Measurements from ENCODE around the gene TTLL13.
A peak's percentile ranks its signal among the peaks of the same experiment; 100 is the strongest.

The TTLL13 gene

GRCh38 chr15:90227816-90228772 is 21.3 kb upstream of the TTLL13 start:
- ATAC-seq: no peak
- peak overlapping the region in 1 of 2 donors; percentile 90 for H3K27ac Mint-ChIP-seq
- H3K9me3 Mint-ChIP-seq: no peaks in the 10 kb centered on the region
- no peak overlapping the region for H3K4me3 Mint-ChIP-seq
- no peak for DNase-seq
- H3K4me1 Mint-ChIP-seq: peaks cover 44% of the 10 kb centered on the region
- no peaks in the 10 kb centered on the region for H3K27me3 Mint-ChIP-seq

- peaks cover 44% of the 10 kb centered on the region for H3K4me1 Mint-ChIP-seq
- ATAC-seq: no peak
- H3K4me3 Mint-ChIP-seq: no peak overlapping the region
- DNase-seq: no peak
- H3K9me3 Mint-ChIP-seq: no peaks in the 10 kb centered on the region
- H3K27me3 Mint-ChIP-seq: no peaks in the 10 kb centered on the region
- H3K27ac Mint-ChIP-seq: peak overlapping the region in 1 of 2 donors; percentile 5
Measured at GRCh38 chr15:90228960-90229359, 20.4 kb upstream of the TTLL13 start.

GRCh38 chr15:90230071-90230494 is 19.3 kb upstream of the TTLL13 start:
- Mint-ChIP-seq H3K27ac (peak overlapping the region in 1 of 2 donors; percentile 34), H3K27me3 (no peaks in the 10 kb centered on the region), H3K9me3 (no peaks in the 10 kb centered on the region), H3K4me3 (peak overlapping the region; percentile 89), H3K4me1 (peaks cover 52% of the 10 kb centered on the region)
- ATAC-seq: no peak
- DNase-seq: no peak

- no peaks in the 10 kb centered on the region for H3K9me3 Mint-ChIP-seq
- peaks cover 57% of the 10 kb centered on the region for H3K4me1 Mint-ChIP-seq
- DNase-seq (no peak), ATAC-seq (no peak)
- H3K4me3 Mint-ChIP-seq: peak overlapping the region; percentile 89
- H3K27me3 Mint-ChIP-seq: no peaks in the 10 kb centered on the region
- H3K27ac Mint-ChIP-seq: peak overlapping the region; percentile 98 to 99
Measured at GRCh38 chr15:90230610-90231009, 18.7 kb upstream of the TTLL13 start.

- Mint-ChIP-seq H3K4me1 (peaks cover 59% of the 10 kb centered on the region), H3K9me3 (no peaks in the 10 kb centered on the region), H3K27me3 (no peaks in the 10 kb centered on the region)
Measured at GRCh38 chr15:90231028-90232017, 18.0 kb upstream of the TTLL13 start.

GRCh38 chr15:90232196-90232595 is 17.2 kb upstream of the TTLL13 start:
- H3K27me3 Mint-ChIP-seq: no peaks in the 10 kb centered on the region
- peak overlapping the region; percentile 34 to 35 for H3K27ac Mint-ChIP-seq
- peaks cover 59% of the 10 kb centered on the region for H3K4me1 Mint-ChIP-seq
- no peaks in the 10 kb centered on the region for H3K9me3 Mint-ChIP-seq
- no peak for DNase-seq
- ATAC-seq: no peak
- H3K4me3 Mint-ChIP-seq: peak overlapping the region; percentile 89 to 93

More at GRCh38 chr15:90231028-90232017, 18.0 kb upstream of the TTLL13 start:
- DNase-seq (peak; percentile 49 to 72), ATAC-seq (peak; percentile 67)
- Mint-ChIP-seq H3K4me3 (peak overlapping the region; percentile 89 to 93), H3K27ac (peak overlapping the region; percentile 98 to 99)

- ATAC-seq (no peak), DNase-seq (no peak)
- Mint-ChIP-seq H3K9me3 (no peaks in the 10 kb centered on the region), H3K4me1 (peaks cover 59% of the 10 kb centered on the region), H3K4me3 (peak overlapping the region; percentile 89 to 93), H3K27me3 (no peaks in the 10 kb centered on the region), H3K27ac (peak overlapping the region; percentile 54 to 74)
Measured at GRCh38 chr15:90232941-90233386, 16.4 kb upstream of the TTLL13 start.

GRCh38 chr15:90233387-90234095 is 15.8 kb upstream of the TTLL13 start, which contains the start of gene CIB1:
Gene CIB1, minus strand, starts transcription at chr15:90233941. Its CDS starts 56 bp downstream, at chr15:90233885.
- Mint-ChIP-seq H3K27ac (peak within 1 kb of the TSS; percentile 83 to 94), H3K4me1 (peaks cover 62% of the 10 kb centered on the region), H3K4me3 (peak within 1 kb of the TSS; percentile 89 to 93), H3K27me3 (no peaks in the 10 kb centered on the region), H3K9me3 (no peaks in the 10 kb centered on the region)
- ATAC-seq (peak; percentile 91), DNase-seq (peak; percentile 98 to 99)

- H3K4me3 Mint-ChIP-seq: peak within 1 kb of the TSS; percentile 89 to 93
- no peaks in the 10 kb centered on the region for H3K27me3 Mint-ChIP-seq
- H3K27ac Mint-ChIP-seq: peak within 1 kb of the TSS; percentile 83 to 94
- peak; percentile 80 for ATAC-seq
- H3K4me1 Mint-ChIP-seq: peaks cover 60% of the 10 kb centered on the region
- no peak for DNase-seq
- H3K9me3 Mint-ChIP-seq: no peaks in the 10 kb centered on the region
Measured at GRCh38 chr15:90234096-90234988, 15.0 kb upstream of the TTLL13 start, which contains the start of gene GDPGP1. Gene GDPGP1, plus strand, starts transcription at chr15:90234209. Its CDS starts 6,700 bp downstream, at chr15:90240909.

- DNase-seq: no peak
Measured at GRCh38 chr15:90239371-90239770, 10.0 kb upstream of the TTLL13 start.

GRCh38 chr15:90240856-90241255 is 8.5 kb upstream of the TTLL13 start:
- no peak for ATAC-seq
- Mint-ChIP-seq H3K27ac (no peak overlapping the region), H3K4me1 (peaks cover 11% of the 10 kb centered on the region), H3K4me3 (no peak overlapping the region), H3K27me3 (no peaks in the 10 kb centered on the region), H3K9me3 (no peaks in the 10 kb centered on the region)
- DNase-seq: no peak

More at GRCh38 chr15:90239371-90239770, 10.0 kb upstream of the TTLL13 start:
- peaks cover 24% of the 10 kb centered on the region for H3K4me1 Mint-ChIP-seq
- H3K27ac Mint-ChIP-seq: no peak overlapping the region
- no peaks in the 10 kb centered on the region for H3K27me3 Mint-ChIP-seq
- no peak for ATAC-seq
- no peaks in the 10 kb centered on the region for H3K9me3 Mint-ChIP-seq
- no peak overlapping the region for H3K4me3 Mint-ChIP-seq

GRCh38 chr15:90241343-90242192 is 7.8 kb upstream of the TTLL13 start:
- DNase-seq (no peak), ATAC-seq (peak; percentile 28)
- Mint-ChIP-seq H3K9me3 (no peaks in the 10 kb centered on the region), H3K27ac (no peak overlapping the region), H3K27me3 (no peaks in the 10 kb centered on the region), H3K4me1 (peaks cover 11% of the 10 kb centered on the region), H3K4me3 (no peak overlapping the region)
